Astrocyte (in vitro differentiated cells and primary cell): ENCODE data around the gene WDPCP. TPM values are rescaled to one million over a fixed set of nuclear protein-coding genes. Genes with fewer than 3 reads are reported as not detected.

Experiments used
- DNase-seq: peaks from one replicate; pipeline ENCODE4 v3.0.0-alpha.2; 2010; ENCODE audit warnings: low read depth
- FAIRE-seq: peaks from 2 replicates; lab custom pipeline; 2011; peaks lifted over from hg19 to GRCh38; lab: Jason Lieb, UNC
- H2AFZ ChIP-seq: 2 replicates; pipeline ENCODE4 v1.6.0; 2012; ENCODE audit warnings: low read depth, low read length, inconsistent platforms
- H3K27ac ChIP-seq: 2 replicates; pipeline ENCODE4 v1.5.1; 2011; ENCODE audit warnings: low read depth, low read length, inconsistent platforms
- H3K27me3 ChIP-seq: 2 replicates; pipeline ENCODE4 v1.6.0; 2011; ENCODE audit warnings: low read length, inconsistent platforms; ENCODE audit not compliant: insufficient read depth
- H3K36me3 ChIP-seq: 2 replicates; pipeline ENCODE4 v1.5.1; 2011; ENCODE audit warnings: low read length, inconsistent platforms; ENCODE audit not compliant: insufficient read depth
- H3K4me1 ChIP-seq: 2 replicates; pipeline ENCODE4 v1.5.1; 2011; ENCODE audit warnings: low read length, inconsistent platforms; ENCODE audit not compliant: insufficient read depth
- H3K4me2 ChIP-seq: 2 replicates; pipeline ENCODE4 v1.6.0; 2012; ENCODE audit warnings: low read length, inconsistent platforms
- H3K4me3 ChIP-seq: 2 replicates; pipeline ENCODE4 v1.5.1; 2011; ENCODE audit warnings: low read depth, mild to moderate bottlenecking, low read length, inconsistent platforms; ENCODE audit not compliant: insufficient read depth
- H3K79me2 ChIP-seq: 2 replicates; pipeline ENCODE4 v1.6.0; 2012; ENCODE audit warnings: mild to moderate bottlenecking, low read length, inconsistent platforms; ENCODE audit not compliant: insufficient read depth
- H3K9ac ChIP-seq: 2 replicates; pipeline ENCODE4 v1.6.0; 2012; ENCODE audit warnings: mild to moderate bottlenecking, low read length, inconsistent platforms
- H3K9me3 ChIP-seq: 2 replicates; pipeline ENCODE4 v1.5.1; 2012; ENCODE audit warnings: low read depth, mild to moderate bottlenecking, low read length, inconsistent platforms; ENCODE audit not compliant: insufficient read depth
- H4K20me1 ChIP-seq: 2 replicates; pipeline ENCODE4 v1.6.0; 2012; ENCODE audit warnings: low read length, inconsistent platforms; ENCODE audit not compliant: insufficient read depth
- H3K27ac Mint-ChIP-seq: one replicate; pipeline ENCODE4 v1.8.0; 2021; ENCODE audit warnings: mild to moderate bottlenecking, mixed read lengths; ENCODE audit not compliant: unreplicated experiment
- H3K27me3 Mint-ChIP-seq: one replicate; pipeline ENCODE4 v1.8.0; 2021; ENCODE audit warnings: low read depth, mixed read lengths; ENCODE audit not compliant: unreplicated experiment
- H3K36me3 Mint-ChIP-seq: one replicate; pipeline ENCODE4 v1.8.0; 2021; ENCODE audit warnings: low read depth, mixed read lengths; ENCODE audit not compliant: unreplicated experiment
- H3K4me1 Mint-ChIP-seq: one replicate; pipeline ENCODE4 v1.8.0; 2021; ENCODE audit warnings: low read depth, mixed read lengths; ENCODE audit not compliant: unreplicated experiment
- H3K4me3 Mint-ChIP-seq: one replicate; pipeline ENCODE4 v1.8.0; 2021; ENCODE audit warnings: mild to moderate bottlenecking, moderate library complexity, mixed read lengths; ENCODE audit not compliant: unreplicated experiment
- H3K9me3 Mint-ChIP-seq: one replicate; pipeline ENCODE4 v1.8.0; 2021; ENCODE audit warnings: mild to moderate bottlenecking, mixed read lengths; ENCODE audit not compliant: unreplicated experiment
- EZH2 ChIP-seq: IDR thresholded peaks from 2 replicates; pipeline ENCODE4 v1.6.1; 2012; ENCODE audit warnings: mild to moderate bottlenecking, low read length, inconsistent platforms; ENCODE audit not compliant: insufficient read depth
- total RNA-seq: library from RNA; stranded (reverse); gene quantifications from 2 replicates; pipeline ENCODE4 v1.2.1, GENCODE V29; 2021
- TF ChIP-seq, protein P1 (sequence below): IDR thresholded peaks from 2 replicates; pipeline ENCODE4 v1.5.1; 2011; ENCODE audit warnings: low read depth, mild to moderate bottlenecking, inconsistent platforms, low read length, moderate library complexity; ENCODE audit not compliant: insufficient read depth

Gene WDPCP
- total RNA-seq, 1 donor from 2014 or later: 15.1 TPM

DNA sequence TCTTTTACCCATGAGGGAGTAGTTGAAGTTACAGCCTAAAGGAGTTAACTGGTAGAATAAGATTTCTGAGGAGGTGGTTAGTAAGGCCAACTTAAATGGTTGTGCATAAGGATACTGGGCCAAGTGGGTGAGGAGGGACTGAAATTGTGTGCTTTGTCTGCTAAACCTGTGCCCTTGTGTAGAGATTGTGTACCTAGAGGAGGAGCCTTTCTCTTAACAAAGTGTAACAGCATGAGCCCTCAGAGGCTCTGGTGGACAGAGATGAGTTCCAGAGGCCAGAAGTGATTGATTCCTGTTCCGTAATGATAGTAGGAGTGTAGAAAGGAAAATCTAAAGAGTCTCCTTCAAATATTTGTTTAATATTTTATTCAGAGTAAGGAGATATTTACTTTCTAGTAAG is 494.8 kb downstream of the WDPCP start:
- H3K79me2 ChIP-seq: no peaks in the 10 kb centered on the region
- no peaks in the 10 kb centered on the region for H4K20me1 ChIP-seq
- H3K27ac ChIP-seq: no peak overlapping the region
- H3K27ac Mint-ChIP-seq: no peak overlapping the region
- no peaks in the 10 kb centered on the region for H3K9me3 ChIP-seq
- FAIRE-seq (no peak), DNase-seq (no peak)
- no peaks in the 10 kb centered on the region for H3K36me3 ChIP-seq
- no peaks in the 10 kb centered on the region for H3K4me1 Mint-ChIP-seq
- peaks cover 7% of the 10 kb centered on the region for H3K9me3 Mint-ChIP-seq
- TF ChIP-seq EZH2: no peak
- TF ChIP-seq, protein P1, sequence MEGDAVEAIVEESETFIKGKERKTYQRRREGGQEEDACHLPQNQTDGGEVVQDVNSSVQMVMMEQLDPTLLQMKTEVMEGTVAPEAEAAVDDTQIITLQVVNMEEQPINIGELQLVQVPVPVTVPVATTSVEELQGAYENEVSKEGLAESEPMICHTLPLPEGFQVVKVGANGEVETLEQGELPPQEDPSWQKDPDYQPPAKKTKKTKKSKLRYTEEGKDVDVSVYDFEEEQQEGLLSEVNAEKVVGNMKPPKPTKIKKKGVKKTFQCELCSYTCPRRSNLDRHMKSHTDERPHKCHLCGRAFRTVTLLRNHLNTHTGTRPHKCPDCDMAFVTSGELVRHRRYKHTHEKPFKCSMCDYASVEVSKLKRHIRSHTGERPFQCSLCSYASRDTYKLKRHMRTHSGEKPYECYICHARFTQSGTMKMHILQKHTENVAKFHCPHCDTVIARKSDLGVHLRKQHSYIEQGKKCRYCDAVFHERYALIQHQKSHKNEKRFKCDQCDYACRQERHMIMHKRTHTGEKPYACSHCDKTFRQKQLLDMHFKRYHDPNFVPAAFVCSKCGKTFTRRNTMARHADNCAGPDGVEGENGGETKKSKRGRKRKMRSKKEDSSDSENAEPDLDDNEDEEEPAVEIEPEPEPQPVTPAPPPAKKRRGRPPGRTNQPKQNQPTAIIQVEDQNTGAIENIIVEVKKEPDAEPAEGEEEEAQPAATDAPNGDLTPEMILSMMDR: no peak
- H3K4me3 ChIP-seq: no peak overlapping the region
- no peak overlapping the region for H2AFZ ChIP-seq
- H3K36me3 Mint-ChIP-seq: no peaks in the 10 kb centered on the region
- H3K27me3 Mint-ChIP-seq: no peaks in the 10 kb centered on the region
- no peak overlapping the region for H3K9ac ChIP-seq
- no peaks in the 10 kb centered on the region for H3K27me3 ChIP-seq
- H3K4me1 ChIP-seq: no peaks in the 10 kb centered on the region
- H3K4me3 Mint-ChIP-seq: no peak overlapping the region
- H3K4me2 ChIP-seq: no peak overlapping the region

DNA sequence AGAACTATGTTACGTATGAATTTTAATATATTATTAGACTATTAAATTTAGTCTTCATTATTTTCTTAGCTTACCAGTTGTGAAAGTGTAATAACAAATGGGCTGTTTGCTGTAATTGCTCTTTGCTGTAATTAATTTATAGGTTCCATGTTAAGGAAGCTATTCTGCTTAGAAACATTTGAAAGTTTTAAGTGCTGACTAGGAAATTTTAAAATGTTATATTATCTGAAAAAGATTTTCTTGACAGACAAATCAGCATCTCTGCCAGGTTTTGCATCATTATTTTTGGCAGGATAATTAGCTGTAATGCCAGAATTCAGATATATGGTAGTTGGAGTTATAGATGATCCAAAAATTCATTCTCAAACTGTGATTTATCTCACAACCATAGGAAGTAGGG is 495.4 kb downstream of the WDPCP start:
- H3K9me3 ChIP-seq: no peaks in the 10 kb centered on the region
- H3K27me3 ChIP-seq: no peaks in the 10 kb centered on the region
- FAIRE-seq (no peak), DNase-seq (no peak)
- H4K20me1 ChIP-seq: no peaks in the 10 kb centered on the region
- no peaks in the 10 kb centered on the region for H3K36me3 ChIP-seq
- H3K4me1 ChIP-seq: no peaks in the 10 kb centered on the region
- Mint-ChIP-seq H3K9me3 (peaks cover 7% of the 10 kb centered on the region), H3K4me1 (no peaks in the 10 kb centered on the region), H3K27me3 (no peaks in the 10 kb centered on the region), H3K27ac (no peak overlapping the region), H3K4me3 (no peak overlapping the region), H3K36me3 (no peaks in the 10 kb centered on the region)
- no peak overlapping the region for H3K4me2 ChIP-seq
- TF ChIP-seq, protein P1: no peak
- no peak overlapping the region for H3K9ac ChIP-seq
- no peak overlapping the region for H3K27ac ChIP-seq
- no peaks in the 10 kb centered on the region for H3K79me2 ChIP-seq
- no peak overlapping the region for H2AFZ ChIP-seq
- H3K4me3 ChIP-seq: no peak overlapping the region

DNA sequence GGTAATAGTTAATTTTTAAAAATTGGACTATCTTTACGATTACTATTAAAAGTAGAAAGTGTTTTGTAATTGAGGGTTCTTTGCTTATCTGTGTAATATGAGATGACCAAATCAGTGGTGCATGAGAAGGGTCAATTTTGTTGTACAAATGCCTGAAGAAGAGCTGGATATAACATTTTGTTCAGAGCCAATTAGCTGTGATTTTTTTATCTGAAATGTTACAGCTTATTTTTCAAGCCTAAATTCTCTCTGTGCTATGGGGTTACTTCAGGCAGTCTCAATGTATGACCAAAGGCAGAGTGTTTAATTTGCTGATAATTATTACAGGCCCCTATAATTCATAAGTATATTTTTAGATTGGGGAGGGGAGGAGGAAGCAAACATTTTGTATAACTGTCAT is 495.9 kb downstream of the WDPCP start:
- H3K36me3 ChIP-seq: no peaks in the 10 kb centered on the region
- H3K4me2 ChIP-seq: no peak overlapping the region
- TF ChIP-seq, protein P1: no peak
- Mint-ChIP-seq H3K4me3 (no peak overlapping the region), H3K36me3 (no peaks in the 10 kb centered on the region), H3K4me1 (no peaks in the 10 kb centered on the region), H3K27ac (no peak overlapping the region), H3K9me3 (peaks cover 7% of the 10 kb centered on the region), H3K27me3 (no peaks in the 10 kb centered on the region)
- H3K79me2 ChIP-seq: no peaks in the 10 kb centered on the region
- no peak overlapping the region for H3K27ac ChIP-seq
- no peak overlapping the region for H2AFZ ChIP-seq
- DNase-seq (no peak), FAIRE-seq (no peak)
- H3K9ac ChIP-seq: no peak overlapping the region
- H3K9me3 ChIP-seq: no peaks in the 10 kb centered on the region
- no peak overlapping the region for H3K4me3 ChIP-seq
- no peaks in the 10 kb centered on the region for H3K4me1 ChIP-seq
- no peaks in the 10 kb centered on the region for H3K27me3 ChIP-seq
- no peaks in the 10 kb centered on the region for H4K20me1 ChIP-seq
